Naive thymus-derived CD4-positive, alpha-beta T cell (primary cell): ENCODE data around the gene HIPK2. TPM values are rescaled to one million over a fixed set of nuclear protein-coding genes. Genes with fewer than 3 reads are reported as not detected.

Source experiments
- ATAC-seq: fragments of 150-1000 bp; cut with Tn5 transposase; 2 replicates; pipeline ENCODE4 v1.10.0; 2021; ENCODE audit warnings: mild to moderate bottlenecking, moderate library complexity
- CTCF ChIA-PET: fragments of 350-600 bp; sonication (Branson Sonifier 250); formaldehyde crosslinking; loops from one replicate; lab custom pipeline; 2021; ENCODE audit warnings: antibody characterized with exemption; lab: Charles Lee
- POLR2A ChIA-PET: fragments of 350-600 bp; sonication (Branson Sonifier 250); formaldehyde crosslinking; loops from one replicate; lab custom pipeline; 2021; ENCODE audit warnings: antibody characterized with exemption, inconsistent platforms; lab: Charles Lee
- DNase-seq, 9 donors: peaks; one replicate each; pipeline versions ENCODE4 v3.0.0 to v3.0.0-alpha.2; 2020 to 2022; ENCODE audit warnings: mixed read lengths in 1 of 9
- H3K27ac ChIP-seq: one replicate; pipeline ENCODE4 v1.7.0; 2013; ENCODE audit warnings: mild to moderate bottlenecking, low read depth, low read length, moderate library complexity
- H3K27me3 ChIP-seq, 2 donors: one replicate each; pipeline ENCODE4 v1.7.0; 2013; ENCODE audit warnings: low read length in 2 of 2, mild to moderate bottlenecking in 2 of 2, moderate library complexity in 2 of 2; ENCODE audit not compliant: control insufficient read depth in 2 of 2, insufficient read depth in 2 of 2
- H3K36me3 ChIP-seq, 3 experiments: 1 replicate in 2 of 3; 2 replicates in 1 of 3; pipeline ENCODE4 v1.7.0; 2013; ENCODE audit warnings: low read length in 3 of 3, mild to moderate bottlenecking in 3 of 3, moderate library complexity in 1 of 3; ENCODE audit not compliant: insufficient read depth in 3 of 3, control insufficient read depth in 2 of 3
- H3K4me1 ChIP-seq, 2 donors: one replicate each; pipeline ENCODE4 v1.7.0; 2013; ENCODE audit warnings: low read length in 2 of 2, mild to moderate bottlenecking in 2 of 2, moderate library complexity in 1 of 2; ENCODE audit not compliant: control insufficient read depth in 2 of 2, insufficient read depth in 2 of 2
- H3K4me3 ChIP-seq: 2 replicates; pipeline ENCODE4 v1.7.0; 2013; ENCODE audit warnings: mild to moderate bottlenecking, low read length
- H3K9me3 ChIP-seq, 3 experiments: 1 replicate in 2 of 3; 2 replicates in 1 of 3; pipeline ENCODE4 v1.7.0; 2013; ENCODE audit warnings: low read length in 3 of 3; ENCODE audit not compliant: control insufficient read depth in 2 of 3
- H3K27ac Mint-ChIP-seq, 9 donors: one replicate each; pipeline ENCODE4 v1.8.0; 2020 to 2022; ENCODE audit warnings: mixed read lengths in 9 of 9, mild to moderate bottlenecking in 8 of 9, moderate library complexity in 5 of 9, inconsistent platforms in 2 of 9
- H3K27me3 Mint-ChIP-seq, 5 donors: one replicate each; pipeline ENCODE4 v1.8.0; 2021 to 2022; ENCODE audit warnings: mixed read lengths in 5 of 5, mild to moderate bottlenecking in 1 of 5
- H3K36me3 Mint-ChIP-seq, 5 donors: one replicate each; pipeline ENCODE4 v1.8.0; 2020 to 2022; ENCODE audit warnings: mixed read lengths in 5 of 5, mild to moderate bottlenecking in 3 of 5, inconsistent platforms in 1 of 5
- H3K4me1 Mint-ChIP-seq, 7 donors: one replicate each; pipeline ENCODE4 v1.8.0; 2020 to 2022; ENCODE audit warnings: mixed read lengths in 7 of 7, mild to moderate bottlenecking in 3 of 7, inconsistent platforms in 1 of 7
- H3K4me3 Mint-ChIP-seq, 10 donors: one replicate each; pipeline ENCODE4 v1.8.0; 2020 to 2022; ENCODE audit warnings: mild to moderate bottlenecking in 10 of 10, mixed read lengths in 10 of 10, moderate library complexity in 6 of 10, inconsistent platforms in 2 of 10
- H3K9me3 Mint-ChIP-seq, 11 donors: one replicate each; pipeline ENCODE4 v1.8.0; 2020 to 2022; ENCODE audit warnings: mixed read lengths in 11 of 11, mild to moderate bottlenecking in 4 of 11, inconsistent platforms in 1 of 11, moderate library complexity in 1 of 11
- intact Hi-C, 2 donors: fragments of 100-400 bp; cut with micrococcal nuclease; formaldehyde crosslinking; loops; one replicate each; pipeline ENCODE4 v1.15.1; 2023
- polyA plus RNA-seq, 2 donors: library from polyadenylated mRNA; unstranded; fragments of 300-500 nt; fragmentation: Illumina TruSeq; gene quantifications; one replicate each; pipeline ENCODE4 v1.2.3, GENCODE V29; 2021
- total RNA-seq, 6 experiments: library from RNA in 5 of 6; stranded (reverse) in 5 of 6; gene quantifications; 1 replicate in 5 of 6; 2 replicates in 1 of 6; pipeline ENCODE4 v1.2.3 and lab custom pipeline; 2021 to 2026

Gene HIPK2
- total and polyA plus RNA-seq, 7 experiments from 2014 or later, result 4.6 to 44.0 (median 36.1) TPM

- ATAC-seq, result peak; percentile 30
- peaks cover 0 to 24% of the 10 kb centered on the region in 2 donors for H3K4me1 ChIP-seq
- peaks cover 37 to 57% (median 48%) of the 10 kb centered on the region in 7 donors for H3K4me1 Mint-ChIP-seq
These were observed 52.7 kb downstream of the HIPK2 start for GRCh38 chr7:139725077-139725476.

GRCh38 chr7:139722604-139723003, 55.2 kb downstream of the HIPK2 start:
- ATAC-seq (no peak), DNase-seq (no peak)
- Mint-ChIP-seq H3K27me3 (no peaks in the 10 kb centered on the region), H3K4me1 (peaks cover 29 to 37% (median 35%) of the 10 kb centered on the region in 7 donors), H3K27ac (peak overlapping the region in 1 of 9 donors; percentile 17), H3K36me3 (peaks cover 0 to 19% (median 9%) of the 10 kb centered on the region in 5 donors), H3K4me3 (no peak overlapping the region), H3K9me3 (no peaks in the 10 kb centered on the region)
- no peak overlapping the region for H3K27ac ChIP-seq
- ChIA-PET POLR2A (interaction anchor here (0.9 kb wide), 1 partner anchor 15 kb away, joined by 3 read pairs; no protein-coding TSS in a partner anchor), CTCF (interaction anchor here (1.1 kb wide), 1 partner anchor 95 kb away, joined by 3 read pairs; no protein-coding TSS in a partner anchor)
- intact Hi-C loops, result loop anchor here in 1 of 2 donors (5.0 kb wide), 1 partner anchor 280 kb away; no protein-coding TSS in a partner anchor
- no peaks in the 10 kb centered on the region for H3K27me3 ChIP-seq
- H3K4me3 ChIP-seq, result no peak overlapping the region
- no peaks in the 10 kb centered on the region for H3K9me3 ChIP-seq
- peaks cover 0 to 24% of the 10 kb centered on the region in 2 donors for H3K4me1 ChIP-seq
- no peaks in the 10 kb centered on the region for H3K36me3 ChIP-seq

More at GRCh38 chr7:139725077-139725476, 52.7 kb downstream of the HIPK2 start:
- intact Hi-C loops, result no loop called here
- Mint-ChIP-seq H3K9me3 (no peaks in the 10 kb centered on the region), H3K4me3 (peak overlapping the region in 5 of 10 donors; percentile 1 to 46 (median 39)), H3K36me3 (peaks cover 6 to 33% (median 16%) of the 10 kb centered on the region in 5 donors), H3K27ac (peak overlapping the region in 5 of 9 donors; percentile 27 to 91 (median 53)), H3K27me3 (no peaks in the 10 kb centered on the region)
- H3K27me3 ChIP-seq, result no peaks in the 10 kb centered on the region
- ChIA-PET POLR2A (interaction anchor here (0.5 to 0.7 kb wide), 2 partner anchors 16 to 52 kb away, joined by 3 read pairs; no protein-coding TSS in a partner anchor), CTCF (interaction anchor here (0.9 to 1.5 kb wide), 2 partner anchors 12 to 19 kb away, joined by 3 to 7 read pairs; no protein-coding TSS in a partner anchor)
- no peaks in the 10 kb centered on the region for H3K9me3 ChIP-seq
- no peak overlapping the region for H3K4me3 ChIP-seq
- H3K36me3 ChIP-seq, result no peaks in the 10 kb centered on the region
- H3K27ac ChIP-seq, result no peak overlapping the region
- no peak for DNase-seq

- peaks cover 0 to under 1% (median 0%) of the 10 kb centered on the region in 3 experiments for H3K36me3 ChIP-seq
- intact Hi-C loops, result loop anchor here in 1 of 2 donors (5.0 kb wide), 1 partner anchor 280 kb away; no protein-coding TSS in a partner anchor
- H3K27ac Mint-ChIP-seq, result peak overlapping the region in 1 of 9 donors; percentile 32
- no peaks in the 10 kb centered on the region for H3K27me3 Mint-ChIP-seq
- H3K4me1 Mint-ChIP-seq, result peaks cover 21 to 30% (median 27%) of the 10 kb centered on the region in 7 donors
- no peaks in the 10 kb centered on the region for H3K27me3 ChIP-seq
- no peaks in the 10 kb centered on the region for H3K9me3 Mint-ChIP-seq
- H3K27ac ChIP-seq, result no peak overlapping the region
- POLR2A ChIA-PET, result interaction anchor here (0.9 kb wide), 1 partner anchor 16 kb away, joined by 3 read pairs; no protein-coding TSS in a partner anchor
- DNase-seq, result no peak
- no peaks in the 10 kb centered on the region for H3K9me3 ChIP-seq
- no peak for ATAC-seq
- CTCF ChIA-PET, result no interaction called here
- no peak overlapping the region for H3K4me3 ChIP-seq
- no peak overlapping the region for H3K4me3 Mint-ChIP-seq
- H3K36me3 Mint-ChIP-seq, result peaks cover 3 to 14% (median 7%) of the 10 kb centered on the region in 5 donors
- H3K4me1 ChIP-seq, result peaks cover 0 to 22% of the 10 kb centered on the region in 2 donors
These were observed 56.0 kb downstream of the HIPK2 start for GRCh38 chr7:139721821-139722220.

- Mint-ChIP-seq H3K4me3 (no peak overlapping the region), H3K27ac (peak overlapping the region in 2 of 9 donors; percentile 18 to 32), H3K4me1 (peaks cover 17 to 30% (median 25%) of the 10 kb centered on the region in 7 donors), H3K27me3 (no peaks in the 10 kb centered on the region), H3K36me3 (peaks cover 7 to 15% (median 7%) of the 10 kb centered on the region in 5 donors), H3K9me3 (no peaks in the 10 kb centered on the region)
- intact Hi-C loops, result loop anchor here in 1 of 2 donors (5.0 kb wide), 1 partner anchor 281 kb away; no protein-coding TSS in a partner anchor
- ChIA-PET CTCF (no interaction called here), POLR2A (no interaction called here)
- ATAC-seq (no peak), DNase-seq (no peak)
- Histone ChIP-seq H3K27ac (no peak overlapping the region), H3K36me3 (peaks cover 0 to 5% (median 0%) of the 10 kb centered on the region in 3 experiments), H3K4me3 (no peak overlapping the region), H3K27me3 (no peaks in the 10 kb centered on the region), H3K4me1 (peaks cover 0 to 18% of the 10 kb centered on the region in 2 donors), H3K9me3 (no peaks in the 10 kb centered on the region)
These were observed 56.4 kb downstream of the HIPK2 start for GRCh38 chr7:139721417-139721816.

- ChIA-PET CTCF (no interaction called here), POLR2A (no interaction called here)
- Histone ChIP-seq H3K4me1 (peaks cover 0 to 13% of the 10 kb centered on the region in 2 donors), H3K4me3 (no peak overlapping the region), H3K36me3 (peaks cover under 1 to 11% (median 3%) of the 10 kb centered on the region in 3 experiments), H3K9me3 (no peaks in the 10 kb centered on the region), H3K27ac (no peak overlapping the region), H3K27me3 (no peaks in the 10 kb centered on the region)
- Mint-ChIP-seq H3K36me3 (peaks cover 4 to 17% (median 14%) of the 10 kb centered on the region in 5 donors), H3K27me3 (no peaks in the 10 kb centered on the region), H3K27ac (no peak overlapping the region), H3K9me3 (no peaks in the 10 kb centered on the region), H3K4me3 (peak overlapping the region in 1 of 10 donors; percentile 27), H3K4me1 (peaks cover 13 to 25% (median 18%) of the 10 kb centered on the region in 7 donors)
- DNase-seq (peak in 4 of 9 donors; percentile 21 to 39 (median 22)), ATAC-seq (peak; percentile 36)
- intact Hi-C loops, result loop anchor here in 1 of 2 donors (5.0 kb wide), 1 partner anchor 282 kb away; no protein-coding TSS in a partner anchor
These were observed 57.0 kb downstream of the HIPK2 start for GRCh38 chr7:139720705-139721231.

- H3K4me3 Mint-ChIP-seq, result no peak overlapping the region
- no peak overlapping the region for H3K4me3 ChIP-seq
- POLR2A ChIA-PET, result no interaction called here
- peaks cover 4 to 23% (median 19%) of the 10 kb centered on the region in 5 donors for H3K36me3 Mint-ChIP-seq
- H3K36me3 ChIP-seq, result peaks cover 3 to 17% (median 4%) of the 10 kb centered on the region in 3 experiments
- no peaks in the 10 kb centered on the region for H3K9me3 ChIP-seq
- ATAC-seq, result no peak
- peaks cover 0 to 7% of the 10 kb centered on the region in 2 donors for H3K4me1 ChIP-seq
- H3K27me3 ChIP-seq, result no peaks in the 10 kb centered on the region
- H3K27ac ChIP-seq, result no peak overlapping the region
- H3K9me3 Mint-ChIP-seq, result no peaks in the 10 kb centered on the region
- no peaks in the 10 kb centered on the region for H3K27me3 Mint-ChIP-seq
- H3K4me1 Mint-ChIP-seq, result peaks cover 9 to 25% (median 13%) of the 10 kb centered on the region in 7 donors
- intact Hi-C loops, result loop anchor here in 1 of 2 donors (5.0 kb wide), 1 partner anchor 282 kb away; no protein-coding TSS in a partner anchor
- CTCF ChIA-PET, result no interaction called here
- no peak overlapping the region for H3K27ac Mint-ChIP-seq
- no peak for DNase-seq
These were observed 57.6 kb downstream of the HIPK2 start for GRCh38 chr7:139720186-139720585.
